Lower leg skin (tissue), 3 donors: ENCODE data around the gene FAIM2.

ENCODE experiments used
- POLR2A ChIP-seq, 2 donors: fragments of 450-650 bp; IDR thresholded peaks; one replicate each; pipeline ENCODE4 v1.6.1; 2016 to 2017; ENCODE audit warnings: antibody characterized with exemption in 2 of 2, mild to moderate bottlenecking in 1 of 2, moderate library complexity in 1 of 2
- TF ChIP-seq, protein P1 (sequence below), 3 donors: fragments of 450-650 bp; IDR thresholded peaks; one replicate each; pipeline ENCODE4 v1.5.1; 2016; ENCODE audit warnings: antibody characterized with exemption in 3 of 3, mild to moderate bottlenecking in 3 of 3, moderate library complexity in 2 of 3

DNA sequence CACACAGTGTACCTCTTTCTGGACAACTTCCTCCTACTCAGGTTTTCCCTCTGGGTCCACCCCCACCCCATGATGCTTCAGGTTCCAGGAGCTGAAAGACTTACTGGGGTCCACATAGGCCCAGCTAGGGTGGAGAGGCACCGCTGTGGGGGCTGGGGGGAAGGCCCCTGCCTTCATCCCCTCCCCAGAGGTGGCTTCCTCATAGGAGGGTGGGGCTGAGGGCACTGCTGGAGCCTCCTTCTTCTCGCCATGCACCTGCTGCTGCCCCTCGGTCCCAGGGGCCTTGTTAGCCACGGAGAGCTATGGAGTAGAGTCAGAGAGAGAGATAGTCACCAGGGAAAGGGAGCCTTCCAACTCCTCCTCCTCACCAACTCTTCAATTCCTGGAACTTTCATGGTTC is 2.7 kb downstream of the FAIM2 start:
- TF ChIP-seq, protein P1, sequence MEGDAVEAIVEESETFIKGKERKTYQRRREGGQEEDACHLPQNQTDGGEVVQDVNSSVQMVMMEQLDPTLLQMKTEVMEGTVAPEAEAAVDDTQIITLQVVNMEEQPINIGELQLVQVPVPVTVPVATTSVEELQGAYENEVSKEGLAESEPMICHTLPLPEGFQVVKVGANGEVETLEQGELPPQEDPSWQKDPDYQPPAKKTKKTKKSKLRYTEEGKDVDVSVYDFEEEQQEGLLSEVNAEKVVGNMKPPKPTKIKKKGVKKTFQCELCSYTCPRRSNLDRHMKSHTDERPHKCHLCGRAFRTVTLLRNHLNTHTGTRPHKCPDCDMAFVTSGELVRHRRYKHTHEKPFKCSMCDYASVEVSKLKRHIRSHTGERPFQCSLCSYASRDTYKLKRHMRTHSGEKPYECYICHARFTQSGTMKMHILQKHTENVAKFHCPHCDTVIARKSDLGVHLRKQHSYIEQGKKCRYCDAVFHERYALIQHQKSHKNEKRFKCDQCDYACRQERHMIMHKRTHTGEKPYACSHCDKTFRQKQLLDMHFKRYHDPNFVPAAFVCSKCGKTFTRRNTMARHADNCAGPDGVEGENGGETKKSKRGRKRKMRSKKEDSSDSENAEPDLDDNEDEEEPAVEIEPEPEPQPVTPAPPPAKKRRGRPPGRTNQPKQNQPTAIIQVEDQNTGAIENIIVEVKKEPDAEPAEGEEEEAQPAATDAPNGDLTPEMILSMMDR (IDR thresholded peaks at IDR 0.05), result no peak
- TF ChIP-seq POLR2A (IDR thresholded peaks at IDR 0.05), result no peak
